ENCODE measurements around the gene PCDH15.
"Not testable (repeated sequence)": the region's sequence is repeated elsewhere in the genome, so short reads cannot be mapped to it uniquely, and the experiment has no call there.

The PCDH15 gene

GRCh38 chr10:53952698-53953630 is 848.1 kb downstream of the PCDH15 start:
- no peak for DNase-seq

- DNase-seq, result no peak
Measured at GRCh38 chr10:53939654-53940053, 861.4 kb downstream of the PCDH15 start.

- no peak for DNase-seq
Measured at GRCh38 chr10:53930648-53931047, 870.4 kb downstream of the PCDH15 start.

GRCh38 chr10:53924051-53924700 is 876.9 kb downstream of the PCDH15 start:
- DNase-seq, result not testable (repeated sequence)

GRCh38 chr10:53918755-53919154 is 882.3 kb downstream of the PCDH15 start:
- DNase-seq, result no peak

- no peak for DNase-seq
Measured at GRCh38 chr10:53909791-53910190, 891.2 kb downstream of the PCDH15 start.

GRCh38 chr10:53904506-53905241 is 896.4 kb downstream of the PCDH15 start:
- DNase-seq, result no peak

- DNase-seq, result no peak
Measured at GRCh38 chr10:53903756-53904155, 897.3 kb downstream of the PCDH15 start.

- no peak for DNase-seq
Measured at GRCh38 chr10:53899463-53900160, 901.4 kb downstream of the PCDH15 start.

- DNase-seq, result no peak
Measured at GRCh38 chr10:53898532-53898931, 902.5 kb downstream of the PCDH15 start.

- DNase-seq, result no peak
Measured at GRCh38 chr10:53894145-53894544, 906.9 kb downstream of the PCDH15 start.

- DNase-seq, result no peak
Measured at GRCh38 chr10:53893061-53893460, 908.0 kb downstream of the PCDH15 start.

- no peak for DNase-seq
Measured at GRCh38 chr10:53886325-53887300, 914.4 kb downstream of the PCDH15 start.

GRCh38 chr10:53864846-53865245 is 936.2 kb downstream of the PCDH15 start:
- no peak for DNase-seq

- DNase-seq, result no peak
Measured at GRCh38 chr10:53852450-53853175, 948.4 kb downstream of the PCDH15 start.

- no peak for DNase-seq
Measured at GRCh38 chr10:53846809-53847208, 954.2 kb downstream of the PCDH15 start.

- no peak for DNase-seq
Measured at GRCh38 chr10:53843736-53844362, 957.2 kb downstream of the PCDH15 start.

- DNase-seq, result no peak
Measured at GRCh38 chr10:53841483-53842145, 959.4 kb downstream of the PCDH15 start.

- DNase-seq, result no peak
Measured at GRCh38 chr10:53840653-53841052, 960.4 kb downstream of the PCDH15 start.

All from stimulated activated CD4-positive, alpha-beta T cell treated with anti-CD3 and anti-CD28 coated beads, Interleukin-15, amount 100 ng/mL, for 24 hours (primary cell).